Cerebellar nuclear complex (tissue), 1 donor: ENCODE measurements around the gene TMEM178B.
A peak's percentile ranks its signal among the peaks of the same experiment; 100 is the strongest.
"Not testable (repeated sequence)": the region's sequence is repeated elsewhere in the genome, so short reads cannot be mapped to it uniquely, and the experiment has no call there.

ENCODE experiments used
- DNase-seq, 2 experiments: peaks; one replicate each; lab custom pipeline; 2025; lab: John Stamatoyannopoulos, UW

The TMEM178B gene

GRCh38 chr7:141074162-141074991 lies 513 bp downstream of the TMEM178B start:
- DNase-seq, result no peak

DNA sequence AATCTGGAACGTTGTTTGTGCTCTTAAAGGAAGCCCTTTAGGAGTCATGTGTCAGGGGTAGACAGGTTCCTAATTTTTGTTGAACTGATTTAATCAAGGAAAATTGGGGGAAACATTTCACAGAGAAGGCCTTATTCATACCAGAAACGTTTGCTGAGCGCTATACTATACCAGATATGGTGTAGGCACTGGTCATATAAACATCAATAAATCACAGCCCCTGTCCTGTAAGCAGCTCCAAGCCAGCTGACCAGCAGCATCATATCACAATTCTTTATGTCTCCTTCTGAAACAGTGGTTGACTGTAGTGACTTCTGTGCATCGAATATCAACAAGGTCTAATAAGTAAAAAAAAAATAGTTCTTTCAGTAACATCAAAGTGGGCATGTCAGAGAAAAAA lies 1.1 kb downstream of the TMEM178B start:
- no peak for DNase-seq

DNA sequence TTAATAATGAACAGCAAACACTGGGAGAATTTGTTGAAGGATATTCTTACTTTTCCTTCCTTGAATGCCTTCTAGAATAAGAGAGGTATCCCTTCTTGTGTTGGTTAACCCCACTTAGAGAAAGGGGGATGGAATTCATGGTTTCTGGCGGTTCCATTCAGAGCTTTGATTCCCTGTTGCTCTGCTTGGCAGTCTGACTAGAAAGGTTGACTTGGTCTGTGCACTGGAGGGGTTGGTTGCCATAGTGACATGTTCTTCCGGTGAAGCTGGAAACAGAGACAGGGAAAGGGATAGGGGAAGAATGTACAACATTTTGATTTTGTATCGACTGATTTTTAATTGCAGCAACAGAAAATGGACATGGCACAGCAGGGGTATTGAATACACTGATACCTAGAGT lies 2.5 kb downstream of the TMEM178B start:
- DNase-seq, result peak in 1 of 2 experiments; percentile 67

GRCh38 chr7:141079219-141079618 lies 5.4 kb downstream of the TMEM178B start:
- DNase-seq, result no peak

DNA sequence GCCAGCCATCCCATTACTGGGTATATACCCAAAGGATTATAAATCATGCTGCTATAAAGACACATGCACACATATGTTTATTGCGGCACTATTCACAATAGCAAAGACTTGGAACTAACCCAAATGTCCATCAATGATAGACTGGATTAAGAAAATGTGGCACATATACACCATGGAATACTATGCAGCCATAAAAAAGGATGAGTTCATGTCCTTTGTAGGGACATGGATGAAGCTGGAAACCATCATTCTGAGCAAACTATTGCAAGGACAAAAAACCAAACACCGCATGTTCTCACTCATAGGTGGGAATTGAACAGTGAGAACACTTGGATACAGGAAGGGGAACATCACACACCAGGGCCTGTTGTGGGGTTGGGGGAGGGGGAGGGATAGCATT lies 15.6 kb downstream of the TMEM178B start:
- not testable (repeated sequence) for DNase-seq

DNA sequence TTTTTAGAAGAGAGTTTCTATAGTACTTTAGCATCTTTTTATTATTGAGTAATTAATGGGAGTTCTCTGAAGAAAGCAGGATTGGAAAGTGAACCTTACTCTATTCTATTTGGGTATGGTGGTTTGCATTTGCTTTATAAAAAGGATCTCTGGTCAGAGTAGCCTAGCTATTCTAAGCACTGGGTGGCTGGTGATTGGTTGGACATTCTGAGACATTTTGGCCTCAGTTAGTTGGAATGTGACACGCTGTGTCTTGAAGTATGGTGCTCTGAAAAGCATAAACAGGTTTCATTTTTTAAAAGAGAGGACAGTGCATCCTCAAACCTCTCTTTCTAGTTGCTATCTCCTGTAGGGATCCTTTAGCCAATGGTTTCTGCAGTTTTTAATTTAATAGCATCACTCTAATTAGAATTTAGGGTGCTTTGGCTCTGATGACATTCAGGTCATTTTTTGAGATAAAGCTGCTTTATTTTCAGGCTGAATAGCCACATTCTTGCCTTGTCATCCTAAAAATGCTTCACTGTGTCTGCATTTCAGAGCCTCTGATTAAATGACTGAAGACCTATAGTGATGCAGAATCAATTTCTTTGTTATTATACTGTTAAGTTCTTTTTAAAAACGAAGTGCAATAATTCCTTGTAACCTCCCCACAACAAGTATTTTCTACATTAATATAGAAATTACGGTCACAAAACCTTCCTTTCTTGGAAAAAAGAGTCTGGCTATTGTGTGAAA lies 20.6 kb downstream of the TMEM178B start:
- DNase-seq, result no peak

DNA sequence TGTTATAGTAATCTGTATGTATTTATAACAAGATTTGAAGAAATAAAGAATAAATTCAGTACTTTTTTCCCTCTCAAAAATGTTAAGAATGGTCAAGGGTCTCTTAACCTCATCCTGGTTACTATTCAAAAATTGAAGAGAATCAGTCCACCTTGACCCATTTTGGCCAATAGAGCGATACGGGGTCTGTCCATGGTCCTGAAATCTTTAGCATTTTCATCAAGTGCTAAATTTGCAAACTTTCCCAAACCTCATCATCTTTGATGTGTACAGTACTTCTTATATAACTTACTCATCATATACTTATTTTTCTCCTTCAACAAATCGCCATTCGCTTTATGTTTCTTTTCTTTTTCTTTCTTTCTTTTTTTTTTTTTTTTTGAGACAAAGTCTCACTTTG lies 23.6 kb downstream of the TMEM178B start:
- no peak for DNase-seq

- no peak for DNase-seq
These were observed 28.6 kb downstream of the TMEM178B start for GRCh38 chr7:141102436-141102835.

DNA sequence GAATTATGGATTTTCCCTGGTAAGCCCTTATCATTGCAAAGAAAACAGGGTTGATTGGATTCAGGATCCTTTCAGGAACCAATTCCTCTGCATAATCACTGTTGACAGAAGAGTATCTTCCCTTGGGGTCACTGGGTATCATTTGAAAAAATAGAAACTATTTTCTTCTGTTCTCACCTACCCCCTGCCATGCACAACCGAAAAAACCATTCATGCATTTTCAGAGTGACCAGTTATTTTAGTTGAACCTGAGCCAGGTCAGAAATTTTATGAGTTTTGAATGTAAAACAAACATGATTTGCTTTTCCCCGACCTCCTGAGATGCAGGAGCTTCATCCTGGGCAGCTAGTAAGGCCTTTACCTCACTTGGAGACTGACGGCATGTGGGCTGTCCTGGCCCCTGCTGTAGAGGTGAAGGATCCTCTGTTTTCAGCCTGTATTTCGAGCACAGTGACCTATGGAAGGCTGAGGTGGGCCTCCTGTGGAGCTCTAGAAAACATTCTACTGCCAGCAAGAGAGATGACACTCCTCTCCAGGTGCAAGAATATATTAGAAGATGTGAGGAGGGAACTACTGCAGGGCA lies 30.1 kb downstream of the TMEM178B start:
- DNase-seq, result no peak

DNA sequence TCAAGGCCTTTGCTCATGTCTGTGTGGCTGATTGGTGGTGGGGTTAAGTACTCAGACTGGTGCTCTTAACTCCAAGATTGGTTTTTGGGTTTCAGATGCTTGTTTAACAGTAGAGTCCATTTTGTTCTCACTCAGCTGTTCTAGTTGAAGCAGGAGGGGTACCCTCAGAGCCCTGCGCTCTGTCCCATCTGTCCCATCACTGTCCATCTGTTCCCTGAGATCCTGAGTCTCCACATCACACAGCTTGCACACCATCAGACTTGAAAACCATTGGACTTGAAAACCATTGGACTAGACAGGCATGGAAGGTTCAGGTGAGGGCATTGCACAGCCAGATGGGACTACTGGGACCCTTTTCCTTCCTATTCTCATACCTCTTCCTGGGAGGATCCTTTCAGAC lies 39.3 kb downstream of the TMEM178B start:
- no peak for DNase-seq

GRCh38 chr7:141114029-141114664 lies 40.3 kb downstream of the TMEM178B start:
- DNase-seq, result no peak

- no peak for DNase-seq
These were observed 42.1 kb downstream of the TMEM178B start for GRCh38 chr7:141115965-141116364.

DNA sequence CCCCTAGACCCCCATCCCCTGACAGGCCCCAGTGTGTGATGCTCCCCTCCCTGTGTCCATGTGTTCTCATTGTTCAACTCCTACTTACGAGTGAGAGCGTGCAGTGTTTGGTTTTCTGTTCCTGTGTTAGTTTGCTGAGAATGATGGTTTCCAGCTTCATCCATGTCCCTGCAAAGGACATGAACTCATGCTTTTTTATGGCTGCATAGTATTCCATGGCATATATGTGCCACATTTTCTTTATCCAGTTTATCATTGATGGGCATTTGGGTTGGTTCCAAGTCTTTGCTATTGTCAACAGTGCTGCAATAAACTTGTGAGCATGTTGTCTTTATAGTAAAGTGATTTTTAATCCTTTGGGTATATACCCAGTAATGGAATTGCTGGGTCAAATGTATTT lies 42.8 kb downstream of the TMEM178B start:
- DNase-seq, result not testable (repeated sequence)

DNA sequence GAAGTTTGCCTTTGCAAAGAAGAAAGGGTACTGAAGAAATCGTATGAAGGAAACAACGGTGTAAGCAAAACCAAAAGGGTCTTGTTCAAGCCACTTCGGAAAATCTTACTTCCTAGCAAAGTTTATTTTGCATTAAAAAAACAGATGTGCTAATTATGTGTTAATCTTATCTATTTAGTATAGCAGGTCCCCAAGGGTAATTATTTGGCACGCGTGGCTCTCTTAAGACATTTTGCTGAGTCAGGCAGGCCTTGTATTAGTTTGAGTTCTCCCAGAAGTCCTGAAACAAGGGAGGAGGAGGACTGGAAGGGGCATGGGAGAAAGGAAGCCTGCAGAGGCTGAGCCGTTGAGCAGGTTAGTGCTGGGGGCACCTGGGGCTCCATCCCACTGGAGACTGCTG lies 44.9 kb downstream of the TMEM178B start:
- no peak for DNase-seq

- DNase-seq, result no peak
These were observed 45.3 kb downstream of the TMEM178B start for GRCh38 chr7:141119187-141119586.

- no peak for DNase-seq
These were observed 48.9 kb downstream of the TMEM178B start for GRCh38 chr7:141122736-141123135.

DNA sequence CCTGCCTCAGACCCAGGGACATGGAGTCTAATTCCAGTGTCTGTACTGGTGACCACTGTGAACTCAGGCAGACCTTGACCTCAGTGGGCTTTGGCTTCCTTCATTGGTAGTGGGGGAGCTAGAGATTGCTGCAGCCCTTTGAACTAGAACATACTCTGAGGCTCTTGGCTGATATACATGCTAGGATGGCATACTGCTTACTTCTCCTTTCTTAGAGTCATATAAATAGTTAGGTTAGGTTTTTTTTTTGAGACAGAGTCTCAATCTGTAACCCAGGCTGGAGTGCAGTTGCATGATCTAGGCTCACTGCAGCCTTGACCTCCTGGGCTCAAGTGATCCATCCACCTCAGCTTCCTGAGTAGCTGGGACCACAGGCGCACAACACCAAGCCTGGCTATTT lies 49.7 kb downstream of the TMEM178B start:
- no peak for DNase-seq

GRCh38 chr7:141126107-141126506 lies 52.2 kb downstream of the TMEM178B start:
- no peak for DNase-seq

DNA sequence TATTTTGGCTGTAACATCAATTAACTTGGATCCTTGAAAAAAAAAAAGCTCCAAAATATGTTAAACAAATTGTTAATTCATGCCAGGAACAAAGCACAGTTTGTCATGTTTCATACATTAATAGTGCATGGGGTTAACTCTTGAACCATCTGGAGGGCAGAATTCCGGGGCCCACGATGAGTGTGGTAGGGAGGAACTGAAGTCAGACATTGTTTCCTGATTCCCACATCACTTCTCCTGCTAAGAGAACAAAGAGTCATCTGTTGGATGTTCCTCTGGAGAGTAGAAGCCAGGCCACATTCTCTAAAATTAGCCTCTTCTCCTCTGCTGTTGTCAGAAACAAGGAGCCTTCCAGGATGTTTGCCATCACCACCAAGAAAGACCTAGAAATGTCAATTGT lies 54.6 kb downstream of the TMEM178B start:
- DNase-seq, result no peak

GRCh38 chr7:141128931-141129330 lies 55.1 kb downstream of the TMEM178B start:
- no peak for DNase-seq

GRCh38 chr7:141132671-141133070 lies 58.8 kb downstream of the TMEM178B start:
- DNase-seq, result no peak

DNA sequence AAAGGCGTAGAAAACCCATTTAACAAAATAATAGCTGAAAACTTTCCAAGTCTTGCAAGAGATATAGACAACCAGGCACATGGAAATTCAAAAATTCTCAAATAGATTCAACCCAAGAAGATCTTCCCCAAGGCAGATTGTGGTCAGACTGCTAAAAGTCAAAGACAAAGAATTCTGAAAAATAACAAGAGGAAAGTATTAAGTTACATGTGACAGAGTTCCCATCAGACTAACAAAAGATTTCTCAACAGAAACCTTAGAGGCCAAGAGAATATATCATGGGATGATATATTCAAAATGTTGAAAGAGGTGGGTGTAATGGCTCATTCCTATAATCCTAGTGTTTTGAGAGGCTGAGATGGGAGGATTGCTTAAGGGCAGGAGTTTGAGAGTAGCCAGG lies 59.8 kb downstream of the TMEM178B start:
- no peak for DNase-seq

DNA sequence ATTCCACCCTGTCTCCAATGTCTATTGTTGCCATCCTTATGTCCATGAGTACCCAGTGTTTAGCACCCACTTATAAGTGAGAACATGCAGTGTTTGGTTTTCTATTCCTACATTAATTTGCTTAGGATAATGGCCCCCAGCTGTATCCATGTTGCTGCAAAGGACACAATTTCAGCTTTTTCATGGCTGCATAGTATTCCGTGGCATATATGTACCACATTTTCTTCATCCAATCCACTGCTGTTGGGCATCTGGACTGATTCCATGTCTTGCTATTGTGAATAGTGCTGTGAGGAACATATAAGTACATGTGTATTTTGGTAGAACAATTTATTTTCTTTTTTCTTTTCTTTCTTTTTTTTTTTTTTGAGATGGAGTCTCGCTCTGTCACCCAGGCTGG lies 68.2 kb downstream of the TMEM178B start:
- DNase-seq, result no peak
